Fibroblast of mammary gland (primary cell): ENCODE measurements around the gene BATF2.

ENCODE experiments used
- DNase-seq: peaks from one replicate; pipeline ENCODE4 v3.0.0-alpha.2; 2010; ENCODE audit warnings: low read depth
- H3K4me3 ChIP-seq: 2 replicates; pipeline ENCODE4 v1.5.1; 2011; ENCODE audit warnings: low read depth, mild to moderate bottlenecking, low read length, moderate library complexity; ENCODE audit not compliant: control insufficient read depth
- CTCF ChIP-seq: conservative IDR thresholded peaks from 2 replicates; pipeline ENCODE4 v1.5.1; 2011; ENCODE audit warnings: low read depth, low read length, inconsistent platforms; ENCODE audit not compliant: control insufficient read depth, insufficient read depth

Gene BATF2

GRCh38 chr11:64960719-64961118 is 36.1 kb downstream of the BATF2 start:
- TF ChIP-seq CTCF: no peak
- no peak overlapping the region for H3K4me3 ChIP-seq
- DNase-seq: no peak

- TF ChIP-seq CTCF: no peak
- peak; percentile 20 for DNase-seq
- no peak overlapping the region for H3K4me3 ChIP-seq
Observed at GRCh38 chr11:64959498-64959897, 37.3 kb downstream of the BATF2 start.

GRCh38 chr11:64954201-64954600 is 42.6 kb downstream of the BATF2 start:
- H3K4me3 ChIP-seq: no peak overlapping the region
- TF ChIP-seq CTCF: no peak
- no peak for DNase-seq

- H3K4me3 ChIP-seq: no peak overlapping the region
- no peak for DNase-seq
- TF ChIP-seq CTCF: no peak
Observed at GRCh38 chr11:64951529-64951928, 45.2 kb downstream of the BATF2 start.

GRCh38 chr11:64947208-64947814 is 49.5 kb downstream of the BATF2 start:
- peak; percentile 28 for DNase-seq
- no peak for TF ChIP-seq CTCF
- H3K4me3 ChIP-seq: no peak overlapping the region
